NCI-H2196 (cell line): ENCODE data around the gene RFX8.
A peak's percentile ranks its signal among the peaks of the same experiment; 100 is the strongest.

Source experiments
- DNase-seq: peaks from one replicate; lab custom pipeline; 2025; ENCODE audit not compliant: unreplicated experiment; lab: John Stamatoyannopoulos, UW

The RFX8 gene

DNA sequence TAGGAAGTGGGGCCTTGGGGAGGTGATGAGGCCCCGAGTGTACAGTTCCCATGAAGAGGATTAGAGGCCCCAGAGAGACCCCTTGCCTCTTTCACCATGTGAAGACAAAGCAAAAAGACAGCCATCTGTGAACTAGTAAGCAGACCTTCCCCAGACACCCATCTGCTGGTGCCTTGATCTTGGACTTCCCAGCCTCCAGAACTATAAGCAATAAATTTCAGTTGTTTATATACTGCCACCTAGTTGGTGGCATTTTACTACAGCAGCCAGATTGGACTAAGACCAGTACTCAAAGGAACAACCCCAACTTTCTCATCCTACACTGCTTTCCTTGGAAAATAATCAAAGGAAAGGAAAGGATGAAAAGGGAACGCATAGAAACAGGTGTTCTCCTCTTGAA, 59.7 kb downstream of the RFX8 start:
- no peak for DNase-seq

DNA sequence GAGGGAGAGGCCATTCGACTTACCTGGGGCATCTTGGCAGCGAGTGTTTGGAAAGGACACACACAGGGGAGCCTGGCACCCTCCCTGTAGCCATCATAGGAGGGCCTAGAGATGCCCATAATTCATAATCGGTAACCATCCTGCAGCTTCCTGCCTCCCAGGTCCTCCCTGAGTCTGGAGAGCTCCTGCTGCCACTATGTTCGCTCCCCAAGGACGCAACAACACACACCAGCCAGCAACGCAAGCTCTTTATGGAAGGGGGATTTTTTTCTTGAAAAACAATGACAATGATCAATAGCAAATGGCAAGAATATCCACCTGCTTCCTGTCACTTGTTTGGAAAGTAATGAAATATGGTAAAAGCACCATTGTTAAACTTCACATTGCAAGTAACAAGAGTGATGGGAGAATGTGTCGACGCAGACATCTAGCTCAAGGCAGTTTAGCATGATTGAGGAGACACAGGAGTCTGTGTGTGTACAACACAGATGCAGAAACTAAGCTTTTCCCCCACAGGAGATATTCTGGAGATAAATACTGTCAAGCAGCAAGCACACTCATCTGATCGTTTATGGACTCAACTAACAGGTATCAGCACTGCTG, 62.7 kb downstream of the RFX8 start:
- no peak for DNase-seq

DNA sequence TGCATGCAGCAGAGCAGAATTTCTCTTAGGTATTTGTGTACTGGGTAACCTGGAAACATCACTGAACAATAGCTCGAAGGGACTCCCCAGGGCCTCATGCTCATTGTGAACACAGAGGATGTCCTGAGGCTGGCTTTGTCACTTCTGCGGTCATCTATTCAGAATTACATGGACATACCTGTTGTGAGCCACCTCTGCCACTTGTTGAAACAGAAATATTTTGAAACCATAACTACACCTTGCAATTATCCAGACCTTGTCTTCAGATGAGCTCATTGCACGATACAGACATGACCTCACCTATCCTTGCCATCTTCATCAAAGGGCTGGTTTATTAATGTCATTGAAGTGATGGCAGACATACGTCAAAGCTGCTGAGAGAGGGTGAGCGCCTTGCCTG, 64.2 kb downstream of the RFX8 start:
- DNase-seq = no peak

DNA sequence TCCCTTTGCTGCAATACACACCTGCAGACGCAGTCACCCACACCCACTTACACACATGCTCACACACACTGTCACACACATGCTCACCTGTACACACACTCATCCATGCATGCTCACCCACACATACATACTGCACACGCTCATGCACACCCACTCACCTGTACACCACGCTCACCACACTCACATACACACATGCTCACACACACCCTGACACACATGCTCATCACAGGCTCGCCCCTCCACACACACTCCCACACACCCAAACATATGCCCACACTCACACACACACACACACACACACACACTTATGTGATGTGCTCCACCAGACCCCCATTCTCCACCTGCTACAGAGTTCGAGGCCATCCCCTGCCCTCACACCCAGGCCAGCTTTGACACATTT, 64.8 kb downstream of the RFX8 start:
- no peak for DNase-seq

DNA sequence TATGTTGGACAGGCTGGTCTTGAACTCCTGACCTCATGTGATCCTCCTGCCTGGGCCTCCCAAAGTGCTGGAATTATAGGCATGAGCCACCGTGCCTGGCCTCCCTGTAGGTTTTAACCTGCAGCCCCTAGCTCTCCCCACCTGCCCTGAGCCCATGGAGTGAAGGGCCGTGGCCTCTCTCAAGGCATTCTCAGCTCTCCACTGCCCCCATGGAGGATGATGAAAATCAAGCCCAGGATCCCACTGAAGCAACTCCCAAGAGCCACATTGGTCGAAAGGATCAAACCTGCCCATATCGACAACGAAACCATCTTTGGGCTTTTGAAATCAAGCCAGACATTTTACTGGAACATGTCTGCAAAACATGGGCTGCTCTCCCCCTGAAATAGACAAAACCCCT, 65.2 kb downstream of the RFX8 start:
- DNase-seq = no peak

DNA sequence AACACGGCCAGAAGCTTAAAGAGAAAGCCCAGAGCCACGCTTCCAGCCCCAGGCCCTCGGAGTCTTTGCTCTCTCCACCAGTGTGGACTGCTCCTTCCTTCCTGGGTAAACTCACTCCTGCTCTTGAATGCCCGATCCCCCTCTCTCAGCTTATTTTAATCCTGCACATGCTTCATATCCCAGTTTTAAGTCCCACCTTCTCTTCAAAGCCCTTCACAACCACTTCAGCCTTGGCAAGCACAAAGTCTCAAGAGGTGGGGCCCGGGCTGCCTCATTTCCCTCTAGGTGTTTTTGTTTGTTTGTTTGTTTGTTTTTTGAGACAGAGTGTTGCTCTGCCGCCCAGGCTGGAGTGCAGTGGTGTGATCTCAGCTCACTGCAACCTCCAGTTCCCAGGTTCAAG, 66.0 kb downstream of the RFX8 start:
- no peak for DNase-seq

DNA sequence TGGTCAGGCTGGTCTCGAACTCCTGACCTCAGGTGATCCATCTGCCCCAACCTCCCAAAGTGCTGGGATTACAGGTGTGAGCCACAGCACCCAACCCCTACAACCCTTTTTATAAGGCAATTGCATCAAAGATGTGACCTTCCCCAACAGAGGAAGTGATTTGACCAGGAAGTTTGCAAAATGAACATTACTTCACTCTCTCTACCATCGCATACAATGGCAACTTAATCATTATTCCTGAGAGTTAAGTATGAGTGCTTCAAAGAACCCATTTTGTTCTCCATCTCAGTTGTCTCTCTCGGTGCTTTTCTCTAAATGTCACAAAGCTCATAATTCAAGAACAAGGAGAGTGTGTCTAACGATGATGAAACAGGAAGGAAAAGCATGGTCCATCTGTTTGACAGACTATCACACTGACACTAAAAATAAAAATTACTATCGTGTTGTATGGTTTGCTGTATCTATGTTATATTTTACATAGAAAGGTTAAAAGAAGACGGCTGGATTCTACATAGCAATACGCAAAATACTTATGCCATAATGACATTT, 69.5 kb downstream of the RFX8 start:
- no peak for DNase-seq

DNA sequence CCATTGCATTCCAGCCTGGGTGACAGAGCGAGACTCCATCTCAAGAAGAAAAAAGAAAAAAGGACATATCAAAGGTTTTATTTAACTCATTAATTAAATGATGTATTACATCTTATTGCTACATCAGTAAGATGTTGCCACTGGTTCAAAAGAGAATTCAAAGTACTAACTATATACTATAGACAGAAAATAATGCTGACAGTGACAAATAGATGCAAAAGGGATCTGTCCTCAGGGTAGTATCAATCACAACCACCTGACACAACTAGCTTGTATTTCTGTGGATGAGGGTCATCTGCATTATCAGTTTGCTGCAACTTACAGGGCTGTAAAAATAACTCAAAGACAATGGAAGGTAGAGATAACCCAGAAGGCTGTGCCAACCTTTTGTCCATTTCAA, 71.2 kb downstream of the RFX8 start:
- no peak for DNase-seq

DNA sequence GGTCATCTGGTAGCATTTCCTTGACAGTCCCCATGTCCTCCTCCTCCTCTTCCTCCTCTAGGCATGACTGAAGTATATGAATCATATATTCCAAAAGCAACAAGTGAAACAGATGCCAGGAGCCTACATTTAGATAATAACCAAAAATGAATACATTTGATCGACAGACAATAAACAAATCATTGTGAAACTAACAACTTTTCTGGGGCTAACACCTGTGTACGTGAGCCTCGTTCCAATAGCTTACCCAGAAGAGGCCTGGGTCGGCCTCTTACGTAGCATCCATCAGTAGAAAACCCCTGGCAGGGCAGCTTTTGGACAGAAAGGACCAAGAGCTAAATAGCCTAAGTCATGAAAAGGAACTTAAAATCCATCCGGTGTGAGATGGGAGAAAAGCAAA, 72.3 kb downstream of the RFX8 start:
- no peak for DNase-seq

DNA sequence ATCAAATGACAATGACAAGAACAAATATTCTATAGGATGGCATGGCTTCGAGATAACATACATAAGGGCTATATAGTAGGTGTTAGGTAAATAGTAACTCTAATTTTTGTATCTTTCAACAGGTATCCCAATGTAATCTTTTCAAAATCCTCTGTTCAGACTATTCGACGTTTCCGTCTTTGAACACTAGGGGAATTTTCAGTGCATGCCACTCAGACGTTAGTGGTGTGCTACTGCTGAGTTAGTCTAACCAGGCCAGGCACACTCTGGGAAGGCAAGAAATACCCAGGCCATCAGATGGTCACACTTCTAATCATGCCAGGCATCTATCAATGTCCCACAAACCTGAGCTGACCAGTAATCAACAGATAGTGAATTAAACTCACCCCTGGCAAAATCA, 73.0 kb downstream of the RFX8 start:
- no peak for DNase-seq

DNA sequence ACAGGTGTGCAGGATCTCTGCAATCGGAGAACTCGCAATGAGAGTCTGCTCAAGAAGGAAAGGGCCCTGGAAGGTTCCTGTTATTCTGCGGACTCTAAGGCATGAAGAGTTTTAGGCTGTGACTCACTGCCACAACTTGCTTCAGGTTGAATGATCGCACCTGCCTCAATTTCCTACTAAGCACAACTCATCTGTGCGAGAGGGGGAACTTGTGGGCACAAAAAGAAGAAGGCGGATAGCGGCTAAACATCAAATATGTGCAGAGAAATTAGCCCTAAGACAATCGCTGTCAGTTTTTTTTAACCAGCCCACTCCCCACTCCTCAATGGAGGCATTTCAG, 73.6 kb downstream of the RFX8 start:
- no peak for DNase-seq

DNA sequence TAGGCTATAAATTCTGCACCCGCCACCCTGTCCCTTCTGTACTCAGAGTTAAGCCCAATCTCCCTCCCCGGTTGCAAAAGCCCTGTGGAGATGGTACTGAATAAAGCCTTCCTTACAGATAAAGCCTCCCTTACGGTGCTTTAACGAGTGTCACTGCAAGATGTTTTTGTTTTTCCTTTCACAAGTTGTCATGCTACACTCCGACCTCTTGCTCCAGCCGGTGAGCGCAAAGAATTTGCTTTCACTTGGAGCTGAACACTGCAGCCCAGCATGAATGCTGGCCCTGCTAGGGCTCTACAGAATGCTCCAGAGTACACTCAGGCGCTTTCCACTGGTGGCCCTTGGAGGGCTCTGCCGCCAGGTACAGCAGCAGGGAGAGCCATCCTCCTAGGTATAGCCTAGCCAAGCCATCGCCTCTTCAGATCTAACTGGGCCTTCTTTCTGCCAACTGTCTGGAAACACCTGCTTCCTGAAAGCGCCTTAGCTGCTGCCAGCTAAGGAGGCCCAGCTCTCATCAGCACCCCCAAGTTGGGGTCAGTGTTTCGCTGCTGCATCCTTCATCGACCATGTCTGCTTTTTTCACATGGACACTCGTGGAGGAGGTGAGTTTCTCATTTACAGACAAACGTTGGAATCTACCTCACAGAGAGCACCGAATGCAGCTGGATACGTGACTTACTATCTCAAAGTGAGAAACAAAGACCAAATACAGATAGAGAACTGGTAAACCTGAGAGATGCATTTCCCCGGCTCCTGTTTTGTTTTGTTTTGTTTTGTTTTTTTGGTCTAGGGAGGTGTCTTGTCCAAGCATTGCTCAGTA, 74.2 kb downstream of the RFX8 start:
- DNase-seq = peak; percentile 15

DNA sequence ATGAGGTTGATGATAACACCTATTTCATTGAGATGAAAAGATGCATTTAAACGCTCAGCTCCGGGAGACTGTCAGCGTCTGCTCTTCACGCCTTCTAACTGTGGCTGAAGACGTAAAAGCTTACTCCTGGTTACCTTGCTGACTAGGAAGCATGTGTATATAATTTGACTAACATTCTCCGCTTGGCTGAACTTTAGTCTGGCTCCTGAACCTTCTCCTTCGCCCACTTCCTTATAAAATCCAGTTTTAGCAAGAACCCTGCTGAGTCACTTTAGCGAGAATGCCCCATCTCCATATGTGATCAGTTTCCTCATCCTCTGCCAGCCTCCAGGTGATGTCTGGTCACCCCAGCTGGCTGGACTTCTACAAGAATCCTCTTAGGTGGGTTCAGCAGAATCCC, 74.9 kb downstream of the RFX8 start:
- DNase-seq = no peak

DNA sequence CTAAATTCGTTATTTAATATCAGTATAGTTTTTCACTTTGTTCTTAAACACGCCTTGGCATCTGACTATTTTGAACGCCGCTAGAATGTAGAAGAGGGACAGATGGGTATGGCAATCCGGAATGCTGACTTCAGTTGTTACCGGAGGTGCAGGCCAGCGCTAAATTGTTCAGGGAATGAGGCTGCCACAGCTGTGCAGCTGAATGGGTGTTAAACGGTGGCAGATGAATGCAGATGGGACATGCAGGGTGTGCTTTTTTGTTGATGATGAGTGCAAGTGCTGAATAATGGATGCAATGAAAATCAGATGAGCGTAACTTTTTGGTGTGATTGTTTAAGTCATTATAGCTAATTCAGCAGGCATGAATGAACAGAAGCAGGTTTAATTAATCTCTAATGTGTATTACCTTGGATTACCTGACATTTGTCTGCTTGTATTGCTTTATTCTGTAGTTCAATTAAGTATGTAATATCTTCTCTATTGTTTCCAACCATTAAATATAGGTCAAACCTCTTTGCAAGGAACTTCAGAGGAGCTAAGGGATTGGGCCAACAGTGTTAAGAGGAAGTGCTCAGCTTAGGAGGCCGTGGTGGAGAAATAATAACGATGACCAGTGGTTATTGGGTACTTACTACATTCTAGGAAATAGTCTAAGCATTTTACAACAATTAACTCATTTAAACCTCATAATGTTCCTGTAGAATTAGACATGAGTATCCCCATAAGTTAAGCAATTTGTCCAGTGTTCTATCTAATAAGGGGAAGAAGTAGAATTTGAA, 75.7 kb downstream of the RFX8 start:
- DNase-seq = no peak

DNA sequence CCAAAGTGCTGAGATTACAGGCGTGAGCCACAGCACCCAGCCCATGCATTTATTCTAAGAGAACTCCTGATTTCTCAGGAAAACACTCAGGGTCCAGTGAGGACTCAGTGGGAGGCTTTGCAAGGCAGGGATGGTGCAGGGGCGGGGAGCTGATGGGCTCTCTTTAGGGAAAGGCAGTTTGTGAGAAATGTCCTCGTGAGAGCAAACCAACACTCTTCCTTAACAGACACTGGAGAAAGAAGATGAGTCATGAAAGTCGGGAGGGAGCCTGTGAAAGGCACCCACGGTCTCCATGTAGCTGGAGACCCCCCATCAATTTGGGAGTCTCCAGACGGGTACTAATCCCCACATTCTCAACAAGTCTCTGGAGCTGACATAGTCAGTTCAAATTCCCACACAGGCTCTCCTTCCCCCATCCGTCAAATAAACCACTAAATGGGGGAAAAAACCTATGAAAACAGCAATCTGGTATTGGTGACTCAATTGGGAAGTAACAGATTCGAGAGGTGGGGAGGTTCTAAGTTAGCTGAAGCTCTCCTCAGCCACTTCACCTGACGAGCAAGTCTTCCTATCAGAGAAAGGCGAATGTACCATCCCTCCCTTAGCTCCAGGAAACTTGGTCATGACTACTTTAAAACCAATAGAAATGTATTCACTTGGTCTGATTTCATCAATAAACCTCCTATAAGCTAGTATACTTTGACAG, 76.6 kb downstream of the RFX8 start:
- no peak for DNase-seq

DNA sequence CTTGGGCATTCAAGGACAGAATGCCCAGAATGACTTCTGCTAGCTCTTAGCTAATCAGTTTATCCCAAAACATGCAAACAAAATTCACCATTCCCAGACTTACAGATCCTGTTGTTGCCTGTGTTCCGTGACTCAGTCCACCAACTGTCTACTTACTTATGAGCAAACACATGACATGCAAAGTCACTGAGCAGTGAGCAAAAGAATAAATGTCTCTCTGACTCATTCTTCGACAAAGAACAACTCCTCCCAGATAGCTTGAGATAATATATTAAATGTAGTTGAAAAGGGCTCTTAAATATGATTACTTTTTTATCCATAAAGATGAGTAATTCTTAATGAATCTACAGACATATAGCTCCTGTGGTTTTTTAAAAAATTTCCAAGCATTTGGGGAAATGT, 78.6 kb downstream of the RFX8 start:
- no peak for DNase-seq

DNA sequence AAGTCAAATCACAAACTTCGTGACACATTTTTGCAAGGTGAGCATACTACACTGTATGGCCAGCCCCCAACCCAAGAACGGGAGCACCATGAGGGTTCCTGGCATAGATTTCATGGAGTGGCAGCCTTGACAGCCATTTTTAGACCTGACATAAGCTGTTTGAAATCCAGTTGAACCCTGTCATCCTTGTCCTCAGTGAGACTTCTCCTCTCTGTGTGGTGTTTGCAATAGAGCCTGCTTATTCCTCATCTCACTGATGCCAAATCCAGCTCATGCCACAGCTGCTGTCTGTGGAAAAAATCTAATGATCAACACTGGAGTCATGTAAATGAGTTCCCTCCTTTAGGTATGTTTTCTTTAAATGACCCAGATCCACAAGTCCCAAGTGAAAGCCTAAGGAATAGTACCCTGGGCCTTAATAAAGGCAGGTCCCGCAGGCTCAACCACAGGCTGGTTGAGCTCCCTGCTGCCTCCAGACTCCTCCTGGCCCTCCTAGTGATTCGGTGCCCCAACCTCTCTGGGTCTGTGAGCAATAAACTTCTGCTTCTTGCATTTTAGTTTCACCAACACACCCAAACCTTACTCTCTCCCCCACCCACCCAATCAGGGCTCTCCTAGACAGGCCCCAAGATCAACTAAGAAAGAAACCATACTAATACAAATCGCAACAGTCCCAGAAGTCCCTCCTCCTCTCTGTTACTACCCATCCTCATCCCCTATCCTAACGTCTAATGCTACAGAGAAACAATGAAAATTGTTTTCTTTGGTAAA, 79.2 kb downstream of the RFX8 start:
- DNase-seq = no peak

DNA sequence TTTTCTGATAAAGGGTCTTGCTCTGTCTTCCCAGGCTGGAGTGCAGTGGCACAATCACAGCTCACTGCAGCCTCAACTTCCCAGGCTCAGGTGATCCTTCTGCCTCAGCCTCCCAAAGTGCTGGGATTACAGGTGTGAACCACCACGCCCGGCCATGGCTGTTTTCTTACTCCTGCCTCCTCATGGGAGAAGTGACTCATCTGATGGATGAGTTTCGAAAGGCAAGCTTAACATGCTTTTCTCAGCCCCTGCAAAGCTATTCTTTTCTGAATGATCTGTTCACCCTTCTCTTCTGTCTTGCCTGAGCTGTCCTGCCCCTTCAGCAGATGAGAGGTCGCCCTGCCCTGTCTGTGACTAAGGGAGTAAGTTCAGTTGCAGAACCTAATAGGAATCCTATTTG, 86.7 kb downstream of the RFX8 start:
- DNase-seq = no peak

DNA sequence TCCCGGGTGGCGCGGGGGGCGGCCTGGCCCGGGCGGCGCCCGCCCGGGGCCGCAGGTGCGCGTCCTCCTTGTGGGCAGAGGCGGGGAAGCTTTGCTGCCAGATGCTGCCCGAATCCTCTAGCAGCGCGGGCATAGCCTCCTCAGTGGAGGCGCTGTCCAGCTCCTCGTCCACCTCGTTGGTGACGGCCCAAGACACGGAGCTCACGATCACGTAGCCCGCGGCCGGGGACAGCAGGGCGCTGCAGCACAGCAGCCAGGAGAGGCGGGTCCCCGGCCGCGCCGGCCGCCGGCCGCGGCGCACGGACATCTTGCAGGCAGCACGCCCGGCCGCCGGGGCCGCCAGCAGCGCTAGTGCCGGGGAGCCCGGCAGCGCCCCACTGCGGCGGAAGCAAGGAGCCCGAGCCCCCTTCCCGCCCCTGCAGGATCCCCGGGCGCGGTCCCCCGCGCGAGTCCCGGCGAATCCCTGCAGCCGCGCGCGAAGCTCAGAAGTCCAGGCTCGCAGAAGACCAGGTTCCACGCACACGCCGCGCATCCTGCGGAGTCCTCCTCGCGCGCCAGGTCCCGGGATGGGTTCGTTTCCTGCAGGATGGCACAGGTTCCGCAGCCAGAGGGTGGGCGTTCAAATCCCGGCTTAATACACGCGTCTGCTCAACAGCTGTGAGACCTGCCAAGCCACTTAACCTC, 87.6 kb downstream of the RFX8 start, which contains the start of gene CREG2:
Gene CREG2, minus strand, starts transcription at position 353 of the 684 bp plus-strand sequence. Its CDS starts 46 bp downstream, at position 307.
- peak; percentile 49 for DNase-seq

DNA sequence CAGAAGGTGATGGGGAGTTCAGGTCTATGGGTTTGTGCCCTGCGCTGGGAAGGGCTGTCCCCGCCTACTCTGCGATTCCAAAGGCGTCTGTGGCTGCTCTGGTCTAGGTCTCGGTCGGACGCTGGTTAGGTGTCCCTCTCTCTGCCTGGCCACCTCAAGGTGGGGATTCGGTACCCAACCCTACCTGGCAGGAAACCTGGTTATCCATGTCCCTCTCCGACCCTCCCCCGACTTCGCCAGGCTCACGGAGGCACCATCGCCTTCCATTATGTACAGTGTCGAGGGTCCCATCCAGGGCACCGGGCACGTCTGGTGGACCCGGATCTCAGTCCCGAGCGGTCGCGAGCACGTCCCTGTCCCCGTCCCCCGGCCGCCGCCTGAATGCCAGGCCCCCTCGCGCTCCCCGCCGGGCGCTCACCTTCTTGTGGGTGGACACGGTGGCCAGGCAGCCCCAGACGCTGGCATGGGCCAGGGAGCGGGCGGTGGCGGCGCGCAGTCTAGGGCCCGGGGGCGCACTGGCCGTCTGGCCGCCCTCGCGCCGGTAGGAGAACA, 88.2 kb downstream of the RFX8 start:
- no peak for DNase-seq
